Measurements from ENCODE around the gene TMEM106C. TPM values are rescaled to one million over a fixed set of nuclear protein-coding genes. Genes with fewer than 3 reads are reported as not detected.

The TMEM106C gene
- total and polyA plus RNA-seq, 2 of the 13 experiments (the other 11 are each of a cell fraction or from before 2014, with no cell fraction given) = 132 to 192 TPM

GRCh38 chr12:47975036-47975620 is 11.7 kb downstream of the TMEM106C start:
- DNase-seq (ENCODE audit: low spot score) (no peak), ATAC-seq (no peak), FAIRE-seq (no peak)
- H3K4me2 ChIP-seq (ENCODE audit: low read depth, low read length) = no peak overlapping the region
- no peak for TF ChIP-seq PHF5A (CRISPR knock-in tag; IDR thresholded peaks at IDR 0.05; ENCODE audit: low read depth, unreplicated experiment)
- TF ChIP-seq ZNF136 (CRISPR knock-in tag; IDR thresholded peaks at IDR 0.05; ENCODE audit: low read depth) = no peak
- TF ChIP-seq, protein P1, sequence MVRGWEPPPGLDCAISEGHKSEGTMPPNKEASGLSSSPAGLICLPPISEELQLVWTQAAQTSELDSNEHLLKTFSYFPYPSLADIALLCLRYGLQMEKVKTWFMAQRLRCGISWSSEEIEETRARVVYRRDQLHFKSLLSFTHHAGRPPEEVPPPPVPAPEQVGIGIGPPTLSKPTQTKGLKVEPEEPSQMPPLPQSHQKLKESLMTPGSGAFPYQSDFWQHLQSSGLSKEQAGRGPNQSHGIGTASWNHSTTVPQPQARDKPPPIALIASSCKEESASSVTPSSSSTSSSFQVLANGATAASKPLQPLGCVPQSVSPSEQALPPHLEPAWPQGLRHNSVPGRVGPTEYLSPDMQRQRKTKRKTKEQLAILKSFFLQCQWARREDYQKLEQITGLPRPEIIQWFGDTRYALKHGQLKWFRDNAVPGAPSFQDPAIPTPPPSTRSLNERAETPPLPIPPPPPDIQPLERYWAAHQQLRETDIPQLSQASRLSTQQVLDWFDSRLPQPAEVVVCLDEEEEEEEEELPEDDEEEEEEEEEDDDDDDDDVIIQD (CRISPR knock-in tag; IDR thresholded peaks at IDR 0.05; ENCODE audit: low read depth) = no peak
- TF ChIP-seq ATM (IDR thresholded peaks at IDR 0.05; ENCODE audit: borderline replicate concordance) = no peak
- no peak for TF ChIP-seq FOXP1 (IDR thresholded peaks at IDR 0.05)
- no peak for TF ChIP-seq FOXP1 (CRISPR knock-in tag; IDR thresholded peaks at IDR 0.05)
- TF ChIP-seq ZNF468 (CRISPR knock-in tag; IDR thresholded peaks at IDR 0.05) = no peak
- TF ChIP-seq SIX1 (CRISPR knock-in tag; IDR thresholded peaks at IDR 0.05; ENCODE audit: borderline replicate concordance) = no peak
- TF ChIP-seq, protein P2, sequence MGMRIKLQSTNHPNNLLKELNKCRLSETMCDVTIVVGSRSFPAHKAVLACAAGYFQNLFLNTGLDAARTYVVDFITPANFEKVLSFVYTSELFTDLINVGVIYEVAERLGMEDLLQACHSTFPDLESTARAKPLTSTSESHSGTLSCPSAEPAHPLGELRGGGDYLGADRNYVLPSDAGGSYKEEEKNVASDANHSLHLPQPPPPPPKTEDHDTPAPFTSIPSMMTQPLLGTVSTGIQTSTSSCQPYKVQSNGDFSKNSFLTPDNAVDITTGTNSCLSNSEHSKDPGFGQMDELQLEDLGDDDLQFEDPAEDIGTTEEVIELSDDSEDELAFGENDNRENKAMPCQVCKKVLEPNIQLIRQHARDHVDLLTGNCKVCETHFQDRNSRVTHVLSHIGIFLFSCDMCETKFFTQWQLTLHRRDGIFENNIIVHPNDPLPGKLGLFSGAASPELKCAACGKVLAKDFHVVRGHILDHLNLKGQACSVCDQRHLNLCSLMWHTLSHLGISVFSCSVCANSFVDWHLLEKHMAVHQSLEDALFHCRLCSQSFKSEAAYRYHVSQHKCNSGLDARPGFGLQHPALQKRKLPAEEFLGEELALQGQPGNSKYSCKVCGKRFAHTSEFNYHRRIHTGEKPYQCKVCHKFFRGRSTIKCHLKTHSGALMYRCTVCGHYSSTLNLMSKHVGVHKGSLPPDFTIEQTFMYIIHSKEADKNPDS (CRISPR knock-in tag; IDR thresholded peaks at IDR 0.05) = no peak
- TF ChIP-seq HHEX (CRISPR knock-in tag; IDR thresholded peaks at IDR 0.05) = no peak
- TF ChIP-seq ARNT2 (CRISPR knock-in tag; IDR thresholded peaks at IDR 0.05; ENCODE audit: low read depth) = no peak
- no peak for TF ChIP-seq ZNF704 (CRISPR knock-in tag; IDR thresholded peaks at IDR 0.05; ENCODE audit: borderline replicate concordance)
- no peak for TF ChIP-seq SMARCE1 (IDR thresholded peaks at IDR 0.05; ENCODE audit: borderline replicate concordance)
- TF ChIP-seq JUND (CRISPR knock-in tag; IDR thresholded peaks at IDR 0.05) = no peak
- TF ChIP-seq ZNF460 (CRISPR knock-in tag; IDR thresholded peaks at IDR 0.05; ENCODE audit: borderline replicate concordance) = no peak
- no peak for TF ChIP-seq TRIM24 (CRISPR knock-in tag; IDR thresholded peaks at IDR 0.05)
- TF ChIP-seq TFAP4 (IDR thresholded peaks at IDR 0.05; ENCODE audit: borderline replicate concordance, low read depth) = no peak
- no peak for TF ChIP-seq POLR2A (IDR thresholded peaks at IDR 0.05; ENCODE audit: insufficient read depth in 1 of 2, low read depth in 2 of 2, low read length in 2 of 2)
- H4K20me1 ChIP-seq (ENCODE audit: insufficient read depth, low read length) = no peaks in the 10 kb centered on the region
- peaks cover 12% of the 10 kb centered on the region for H3K4me1 ChIP-seq (ENCODE audit: insufficient read depth, low read length)
- ChIA-PET CTCF (ENCODE audit: low intra/inter-chr PET ratio, low total read pairs) (no interaction called here), POLR2A (no interaction called here)
- in situ Hi-C loops (cut with HindIII; ENCODE audit: extremely low pct_ligation_motif_present, low pct_unique_long_range_greater_than_20kb) (no loop called here), intact Hi-C loops (cut with micrococcal nuclease; ENCODE audit: unreplicated experiment) (no loop called here)
- no peaks in the 10 kb centered on the region for H3K9me3 ChIP-seq (ENCODE audit: low read length)
- no peak overlapping the region for H2AFZ ChIP-seq (ENCODE audit: low read length)
- no peak overlapping the region for H3K9ac ChIP-seq (ENCODE audit: insufficient read depth, low read depth, low read length)
- H3K36me3 ChIP-seq (replicated peaks in 1 of 2; ENCODE audit: control insufficient read depth in 1 of 2, insufficient read depth in 2 of 2, low read length in 2 of 2) = no peaks in the 10 kb centered on the region
- H3K4me3 ChIP-seq (replicated peaks in 1 of 3; ENCODE audit: insufficient read depth in 1 of 3, low read depth in 2 of 3, low read length in 3 of 3) = no peak overlapping the region
- H3K27ac ChIP-seq (ENCODE audit: extremely low read length, insufficient read depth, low read length) = no peak overlapping the region
- H3K27me3 ChIP-seq (ENCODE audit: control insufficient read depth in 1 of 2, insufficient read depth in 2 of 2, low read length in 2 of 2) = no peaks in the 10 kb centered on the region
- no peaks in the 10 kb centered on the region for H3K79me2 ChIP-seq (ENCODE audit: insufficient read depth, low read length)
- no CpG with 5 or more reads among the region's 16 CpGs for WGBS (ENCODE audit: low lambda C conversion rate)
- no TSS peak for BruUV-seq (replicated peaks)

All from HepG2 (cell line).